ENCODE measurements around the gene MCF2L2. TPM values are rescaled to one million over a fixed set of nuclear protein-coding genes. Genes with fewer than 3 reads are reported as not detected.

Gene MCF2L2
- total and polyA plus RNA-seq, 9 of the 15 experiments (the other 6 are each of a cell fraction or from before 2014, with no cell fraction given): 0.56 to 4.2 (median 3.0) TPM

DNA sequence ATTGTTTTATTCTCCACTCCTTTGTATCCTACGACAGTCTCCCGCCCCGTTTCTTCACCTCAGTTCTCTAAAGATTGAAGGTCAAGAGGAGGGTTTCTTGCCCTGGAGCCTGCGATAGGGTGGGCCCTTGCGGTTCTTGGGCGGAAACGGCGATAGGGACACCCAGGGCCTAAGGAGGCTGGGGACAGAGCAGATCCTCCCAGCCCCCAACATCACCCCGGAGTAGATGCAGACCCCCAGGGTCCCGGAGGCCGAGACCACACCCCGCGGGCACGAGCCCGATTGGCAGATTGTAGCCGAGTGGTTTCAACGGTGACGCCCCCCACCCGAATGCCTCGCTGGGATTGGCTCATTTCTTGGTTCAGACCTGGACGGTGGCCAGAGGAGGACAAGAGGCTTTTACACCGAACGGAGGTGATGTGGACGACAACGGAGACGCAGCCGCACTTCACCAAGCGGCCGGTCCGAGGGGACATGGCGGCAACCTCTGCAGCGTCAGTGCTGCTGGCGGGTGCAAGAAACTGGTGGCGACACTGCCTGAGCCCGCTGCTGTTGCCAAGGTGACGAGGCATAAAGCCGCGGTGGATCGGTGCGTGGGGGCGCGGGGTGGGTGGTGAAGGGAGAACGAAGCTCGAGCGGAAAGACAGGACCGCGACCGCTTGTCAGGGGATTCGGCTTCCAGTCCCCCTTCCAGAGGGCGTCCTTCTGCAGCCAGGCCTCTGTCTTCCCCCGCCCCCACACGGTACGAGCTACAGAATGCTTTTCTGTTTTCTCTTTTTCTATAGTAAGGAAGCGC, 19.0 kb upstream of the MCF2L2 start (continued):
- TF ChIP-seq SMARCC2 (IDR thresholded peaks at IDR 0.05; ENCODE audit: low read depth) (peak; percentile 72), GATAD2A (IDR thresholded peaks at IDR 0.05) (peak; percentile 10; the same call in 1 of the 2 replicates), ZNF695 (CRISPR knock-in tag; IDR thresholded peaks at IDR 0.05) (no peak), XRCC4 (IDR thresholded peaks at IDR 0.05; ENCODE audit: extremely low read depth, insufficient read depth, insufficient read length) (no peak), CBX5 (IDR thresholded peaks at IDR 0.05; ENCODE audit: borderline replicate concordance, low read depth) (peak; percentile 35; the same call in 1 of the 2 replicates), MYC (IDR thresholded peaks at IDR 0.05; ENCODE audit: low read depth, low read length) (peak; percentile 36; the same call in 1 of the 2 replicates), MYC (CRISPR knock-in tag; IDR thresholded peaks at IDR 0.05; ENCODE audit: borderline replicate concordance, low read depth) (no peak; the same call in 1 of the 2 replicates), TOE1 (IDR thresholded peaks at IDR 0.05; ENCODE audit: borderline replicate concordance) (peak; percentile 84; the same call in 1 of the 2 replicates), TOE1 (CRISPR knock-in tag; IDR thresholded peaks at IDR 0.05; ENCODE audit: borderline replicate concordance, low read depth) (no peak), SRSF1 (IDR thresholded peaks at IDR 0.05; ENCODE audit: low read depth, low read length) (no peak), ZNF766 (CRISPR knock-in tag; conservative IDR thresholded peaks at IDR 0.05) (peak; percentile 65; the same call in 1 of the 2 replicates), PCBP2 (IDR thresholded peaks at IDR 0.05; ENCODE audit: low read depth, low read length, poor library complexity, severe bottlenecking) (no peak), DPF2 (IDR thresholded peaks at IDR 0.05) (peak; percentile 39; the same call in 1 of the 2 replicates), KAT7 (CRISPR knock-in tag; IDR thresholded peaks at IDR 0.05; ENCODE audit: borderline replicate concordance) (peak; percentile 92; the same call in 1 of the 2 replicates), ERF (CRISPR knock-in tag; IDR thresholded peaks at IDR 0.05) (0 out of 2 replicates have a peak, but pooled peaks have one; percentile 53), SIN3B (IDR thresholded peaks at IDR 0.05; ENCODE audit: low read depth) (peak; percentile 40; the same call in 1 of the 2 replicates), NCOA2 (IDR thresholded peaks at IDR 0.05; ENCODE audit: partially characterized antibody in 2 of 2) (no peak), JUNB (CRISPR knock-in tag; conservative IDR thresholded peaks at IDR 0.05) (no peak), NFIC (IDR thresholded peaks at IDR 0.05) (peak; percentile 93), SNIP1 (IDR thresholded peaks at IDR 0.05; ENCODE audit: low read depth) (no peak)
- TF ChIP-seq, protein P1, sequence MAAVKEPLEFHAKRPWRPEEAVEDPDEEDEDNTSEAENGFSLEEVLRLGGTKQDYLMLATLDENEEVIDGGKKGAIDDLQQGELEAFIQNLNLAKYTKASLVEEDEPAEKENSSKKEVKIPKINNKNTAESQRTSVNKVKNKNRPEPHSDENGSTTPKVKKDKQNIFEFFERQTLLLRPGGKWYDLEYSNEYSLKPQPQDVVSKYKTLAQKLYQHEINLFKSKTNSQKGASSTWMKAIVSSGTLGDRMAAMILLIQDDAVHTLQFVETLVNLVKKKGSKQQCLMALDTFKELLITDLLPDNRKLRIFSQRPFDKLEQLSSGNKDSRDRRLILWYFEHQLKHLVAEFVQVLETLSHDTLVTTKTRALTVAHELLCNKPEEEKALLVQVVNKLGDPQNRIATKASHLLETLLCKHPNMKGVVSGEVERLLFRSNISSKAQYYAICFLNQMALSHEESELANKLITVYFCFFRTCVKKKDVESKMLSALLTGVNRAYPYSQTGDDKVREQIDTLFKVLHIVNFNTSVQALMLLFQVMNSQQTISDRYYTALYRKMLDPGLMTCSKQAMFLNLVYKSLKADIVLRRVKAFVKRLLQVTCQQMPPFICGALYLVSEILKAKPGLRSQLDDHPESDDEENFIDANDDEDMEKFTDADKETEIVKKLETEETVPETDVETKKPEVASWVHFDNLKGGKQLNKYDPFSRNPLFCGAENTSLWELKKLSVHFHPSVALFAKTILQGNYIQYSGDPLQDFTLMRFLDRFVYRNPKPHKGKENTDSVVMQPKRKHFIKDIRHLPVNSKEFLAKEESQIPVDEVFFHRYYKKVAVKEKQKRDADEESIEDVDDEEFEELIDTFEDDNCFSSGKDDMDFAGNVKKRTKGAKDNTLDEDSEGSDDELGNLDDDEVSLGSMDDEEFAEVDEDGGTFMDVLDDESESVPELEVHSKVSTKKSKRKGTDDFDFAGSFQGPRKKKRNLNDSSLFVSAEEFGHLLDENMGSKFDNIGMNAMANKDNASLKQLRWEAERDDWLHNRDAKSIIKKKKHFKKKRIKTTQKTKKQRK (IDR thresholded peaks at IDR 0.05; ENCODE audit: borderline replicate concordance, low read depth, low read length): no peak
- TF ChIP-seq, protein P2, sequence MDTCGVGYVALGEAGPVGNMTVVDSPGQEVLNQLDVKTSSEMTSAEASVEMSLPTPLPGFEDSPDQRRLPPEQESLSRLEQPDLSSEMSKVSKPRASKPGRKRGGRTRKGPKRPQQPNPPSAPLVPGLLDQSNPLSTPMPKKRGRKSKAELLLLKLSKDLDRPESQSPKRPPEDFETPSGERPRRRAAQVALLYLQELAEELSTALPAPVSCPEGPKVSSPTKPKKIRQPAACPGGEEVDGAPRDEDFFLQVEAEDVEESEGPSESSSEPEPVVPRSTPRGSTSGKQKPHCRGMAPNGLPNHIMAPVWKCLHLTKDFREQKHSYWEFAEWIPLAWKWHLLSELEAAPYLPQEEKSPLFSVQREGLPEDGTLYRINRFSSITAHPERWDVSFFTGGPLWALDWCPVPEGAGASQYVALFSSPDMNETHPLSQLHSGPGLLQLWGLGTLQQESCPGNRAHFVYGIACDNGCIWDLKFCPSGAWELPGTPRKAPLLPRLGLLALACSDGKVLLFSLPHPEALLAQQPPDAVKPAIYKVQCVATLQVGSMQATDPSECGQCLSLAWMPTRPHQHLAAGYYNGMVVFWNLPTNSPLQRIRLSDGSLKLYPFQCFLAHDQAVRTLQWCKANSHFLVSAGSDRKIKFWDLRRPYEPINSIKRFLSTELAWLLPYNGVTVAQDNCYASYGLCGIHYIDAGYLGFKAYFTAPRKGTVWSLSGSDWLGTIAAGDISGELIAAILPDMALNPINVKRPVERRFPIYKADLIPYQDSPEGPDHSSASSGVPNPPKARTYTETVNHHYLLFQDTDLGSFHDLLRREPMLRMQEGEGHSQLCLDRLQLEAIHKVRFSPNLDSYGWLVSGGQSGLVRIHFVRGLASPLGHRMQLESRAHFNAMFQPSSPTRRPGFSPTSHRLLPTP (IDR thresholded peaks at IDR 0.05; ENCODE audit: borderline replicate concordance, extremely low read depth, insufficient read length): no peak
